HG03460 (cell line): ENCODE measurements around the gene ATAD3C.
"Not testable (repeated sequence)": the region's sequence is repeated elsewhere in the genome, so short reads cannot be mapped to it uniquely, and the experiment has no call there.

Source experiments
- ATAC-seq: cut with Tn5 transposase; IDR thresholded peaks from one replicate; pipeline ENCODE4 v1.9.1; 2021; ENCODE audit not compliant: unreplicated experiment

Gene ATAD3C

GRCh38 chr1:1449099-1449739 is at the start of gene ATAD3C:
Gene ATAD3C (plus strand): TSS chr1:1449689. CDS start chr1:1450684, 995 bp downstream.
- no peak for ATAC-seq

- ATAC-seq: no peak
Measured at GRCh38 chr1:1399872-1400575, 49.5 kb upstream of the ATAD3C start.

- no peak for ATAC-seq
Measured at GRCh38 chr1:1400576-1401456, 48.7 kb upstream of the ATAD3C start.

GRCh38 chr1:1401457-1402010 is 48.0 kb upstream of the ATAD3C start:
- no peak for ATAC-seq

GRCh38 chr1:1402072-1402900 is 47.2 kb upstream of the ATAD3C start:
- no peak for ATAC-seq

- not testable (repeated sequence) for ATAC-seq
Measured at GRCh38 chr1:1402901-1403392, 46.5 kb upstream of the ATAD3C start.

GRCh38 chr1:1403653-1404052 is 45.8 kb upstream of the ATAD3C start:
- no peak for ATAC-seq

GRCh38 chr1:1406101-1406820 is 43.2 kb upstream of the ATAD3C start:
- ATAC-seq: no peak

GRCh38 chr1:1406821-1407635 is 42.5 kb upstream of the ATAD3C start, which contains the start of gene MRPL20:
Gene MRPL20 (minus strand): TSS chr1:1407293. CDS start chr1:1407217, 76 bp downstream.
- peak; percentile 86 for ATAC-seq

- peak; percentile 14 for ATAC-seq
Measured at GRCh38 chr1:1407636-1408318, 41.7 kb upstream of the ATAD3C start.

GRCh38 chr1:1410238-1410637 is 39.3 kb upstream of the ATAD3C start:
- not testable (repeated sequence) for ATAC-seq

- no peak for ATAC-seq
Measured at GRCh38 chr1:1411626-1412025, 37.9 kb upstream of the ATAD3C start.

- not testable (repeated sequence) for ATAC-seq
Measured at GRCh38 chr1:1412311-1412902, 37.1 kb upstream of the ATAD3C start.

GRCh38 chr1:1415751-1416150 is 33.7 kb upstream of the ATAD3C start:
- ATAC-seq: no peak

- ATAC-seq: not testable (repeated sequence)
Measured at GRCh38 chr1:1417396-1417795, 32.1 kb upstream of the ATAD3C start.

- not testable (repeated sequence) for ATAC-seq
Measured at GRCh38 chr1:1417825-1418463, 31.5 kb upstream of the ATAD3C start.
